GM23338 (cell line): ENCODE data around the gene PSIP1. TPM values are rescaled to one million over a fixed set of nuclear protein-coding genes. Genes with fewer than 3 reads are reported as not detected.

Experiments used
- ATAC-seq: fragments of 200-7000 bp; cut with Tn5 transposase; 3 replicates; pipeline ENCODE4 v1.9.1; 2020
- DNase-seq: peaks from one replicate; pipeline ENCODE4 v3.0.0-alpha.2; 2015; ENCODE audit warnings: low spot score
- H2AFZ ChIP-seq: fragments of 200-600 bp; sonication (generic); 2 replicates; pipeline ENCODE4 v1.8.0; 2016; ENCODE audit warnings: antibody characterized with exemption, mild to moderate bottlenecking, moderate library complexity
- H3F3A ChIP-seq: fragments of 200-600 bp; sonication (generic); replicated peaks from 2 replicates; pipeline ENCODE4 v1.8.0; 2017; ENCODE audit warnings: antibody characterized with exemption, mixed run types, low read depth
- H3K27ac ChIP-seq: fragments of 200-600 bp; sonication (generic); 2 replicates; pipeline ENCODE4 v1.6.1; 2016; ENCODE audit warnings: low read depth
- H3K27me3 ChIP-seq: fragments of 200-600 bp; sonication (generic); 2 replicates; pipeline ENCODE4 v1.8.0; 2016; ENCODE audit warnings: mild to moderate bottlenecking, mixed run types, moderate library complexity; ENCODE audit not compliant: insufficient read depth
- H3K36me3 ChIP-seq: fragments of 200-600 bp; sonication (generic); 2 replicates; pipeline ENCODE4 v1.8.0; 2016; ENCODE audit warnings: mild to moderate bottlenecking; ENCODE audit not compliant: insufficient read depth
- H3K4me1 ChIP-seq: fragments of 200-600 bp; sonication (generic); 2 replicates; pipeline ENCODE4 v1.8.0; 2016; ENCODE audit warnings: mild to moderate bottlenecking, moderate library complexity; ENCODE audit not compliant: insufficient read depth
- H3K4me2 ChIP-seq: fragments of 200-600 bp; sonication (generic); 2 replicates; pipeline ENCODE4 v1.7.1; 2017; ENCODE audit warnings: mixed run types
- H3K4me3 ChIP-seq: fragments of 200-600 bp; sonication (generic); 2 replicates; pipeline ENCODE4 v1.6.1; 2016; ENCODE audit warnings: mixed run types
- H3K79me2 ChIP-seq: fragments of 200-600 bp; sonication (generic); replicated peaks from 2 replicates; pipeline ENCODE4 v1.8.0; 2017; ENCODE audit warnings: mild to moderate bottlenecking; ENCODE audit not compliant: insufficient read depth
- H3K9me2 ChIP-seq: fragments of 200-600 bp; sonication (generic); 2 replicates; pipeline ENCODE4 v1.8.0; 2017; ENCODE audit not compliant: insufficient read depth
- H4K20me1 ChIP-seq: fragments of 200-600 bp; sonication (generic); replicated peaks from 2 replicates; pipeline ENCODE4 v1.8.0; 2017; ENCODE audit warnings: mild to moderate bottlenecking; ENCODE audit not compliant: insufficient read depth
- H3K27ac Mint-ChIP-seq: 2 replicates; pipeline ENCODE4 v1.8.0; 2020; ENCODE audit warnings: inconsistent platforms, mild to moderate bottlenecking, moderate library complexity, mixed read lengths
- H3K27me3 Mint-ChIP-seq: 3 replicates; pipeline ENCODE4 v1.8.0; 2022; ENCODE audit warnings: low read depth, mild to moderate bottlenecking, moderate library complexity, mixed read lengths, inconsistent platforms; ENCODE audit not compliant: insufficient read depth, poor library complexity
- H3K36me3 Mint-ChIP-seq: 3 replicates; pipeline ENCODE4 v1.8.0; 2021; ENCODE audit warnings: low read depth, mild to moderate bottlenecking, inconsistent platforms, moderate library complexity, mixed read lengths
- H3K4me1 Mint-ChIP-seq: 3 replicates; pipeline ENCODE4 v1.8.0; 2020; ENCODE audit warnings: mild to moderate bottlenecking, inconsistent platforms, mixed read lengths
- H3K4me3 Mint-ChIP-seq: 3 replicates; pipeline ENCODE4 v1.8.0; 2021; ENCODE audit warnings: moderate library complexity, mild to moderate bottlenecking, inconsistent platforms, mixed read lengths
- H3K9me3 Mint-ChIP-seq: 3 replicates; pipeline ENCODE4 v1.8.0; 2020; ENCODE audit warnings: moderate library complexity, mild to moderate bottlenecking, inconsistent platforms, mixed read lengths
- CREB1 ChIP-seq: fragments of 250-450 bp; sonication (Bioruptor Pico); IDR thresholded peaks from 2 replicates; pipeline ENCODE4 v1.5.0; 2020; ENCODE audit warnings: low read depth, mild to moderate bottlenecking, moderate library complexity
- ETS1 ChIP-seq: IDR thresholded peaks from 2 replicates; pipeline ENCODE4 v1.6.1; 2016; ENCODE audit warnings: antibody characterized with exemption
- EZH2phosphoT487 ChIP-seq: fragments of 200-600 bp; sonication (generic); IDR thresholded peaks from one replicate; pipeline ENCODE4 v1.8.1; 2018; ENCODE audit warnings: antibody characterized with exemption; ENCODE audit not compliant: unreplicated experiment
- JUNB ChIP-seq: IDR thresholded peaks from one replicate; pipeline ENCODE4 v1.6.1; 2016; ENCODE audit warnings: antibody characterized with exemption; ENCODE audit not compliant: unreplicated experiment
- NANOG ChIP-seq: IDR thresholded peaks from 2 replicates; pipeline ENCODE4 v1.6.1; 2016; ENCODE audit warnings: antibody characterized with exemption, borderline replicate concordance
- POLR2AphosphoS5 ChIP-seq: IDR thresholded peaks from 2 replicates; pipeline ENCODE4 v1.6.1; 2016; ENCODE audit warnings: antibody characterized with exemption, low read depth
- REST ChIP-seq: IDR thresholded peaks from one replicate; pipeline ENCODE4 v1.6.1; 2018; ENCODE audit warnings: antibody characterized with exemption; ENCODE audit not compliant: unreplicated experiment
- ZNF114 ChIP-seq: fragments of 250-450 bp; sonication (Bioruptor Pico); IDR thresholded peaks from 2 replicates; pipeline ENCODE4 v1.5.0; 2020; ENCODE audit warnings: mild to moderate bottlenecking, moderate library complexity
- ZNF462 ChIP-seq: fragments of 250-450 bp; sonication (Bioruptor Pico); IDR thresholded peaks from 2 replicates; pipeline ENCODE4 v1.5.0; 2020; ENCODE audit warnings: mild to moderate bottlenecking, moderate library complexity
- polyA plus RNA-seq: library from polyadenylated mRNA; unstranded; fragments of >200 nt; fragmentation: Nextera tagmentation; extraction: Ambion mirVana; gene quantifications from 2 replicates; pipeline ENCODE4 v1.2.1, GENCODE V29; 2016
- total RNA-seq: library from RNA; depleted of rRNA; stranded (reverse); fragments of >200 nt; shearing (Covaris generic); gene quantifications from 2 replicates; pipeline ENCODE4 v1.2.3, GENCODE V29; 2014

PSIP1 gene
- total and polyA plus RNA-seq, 2 experiments from 2014 or later: 332 to 989 TPM

- TF ChIP-seq POLR2AphosphoS5 (peak; percentile 64), CREB1 (CRISPR knock-in tag) (no peak), NANOG (no peak), REST (no peak), JUNB (no peak)
Measured at GRCh38 chr9:15509931-15510788, 610 bp downstream of the PSIP1 start (continued).

GRCh38 chr9:15505921-15506320 is 4.8 kb downstream of the PSIP1 start:
- Histone ChIP-seq H3K27ac (peak overlapping the region; percentile 8; the same call in 1 of the 2 replicates), H3K36me3 (peaks cover 75% of the 10 kb centered on the region), H2AFZ (no peak overlapping the region), H3K4me2 (no peak overlapping the region), H3K27me3 (no peaks in the 10 kb centered on the region), H3K9me2 (no peaks in the 10 kb centered on the region), H4K20me1 (peaks cover 80% of the 10 kb centered on the region), H3K79me2 (peaks cover 99% of the 10 kb centered on the region), H3K4me3 (no peak overlapping the region), H3F3A (no peaks in the 10 kb centered on the region; the same call in 1 of the 2 replicates), H3K4me1 (peaks cover 20% of the 10 kb centered on the region)
- ATAC-seq (no peak), DNase-seq (no peak)
- peaks cover 7% of the 10 kb centered on the region for H3K27me3 Mint-ChIP-seq
- H3K9me3 Mint-ChIP-seq: peaks cover under 1% of the 10 kb centered on the region; the same call in 1 of the 3 replicates
- peaks cover 89% of the 10 kb centered on the region for H3K36me3 Mint-ChIP-seq
- peaks cover 26% of the 10 kb centered on the region for H3K4me1 Mint-ChIP-seq
- no peak overlapping the region; the same call in 2 of the 3 replicates for H3K4me3 Mint-ChIP-seq
- H3K27ac Mint-ChIP-seq: no peak overlapping the region
- no peak for TF ChIP-seq POLR2AphosphoS5
- TF ChIP-seq ETS1: no peak
- TF ChIP-seq EZH2phosphoT487: no peak
- no peak for TF ChIP-seq NANOG
- no peak for TF ChIP-seq ZNF462
- no peak for TF ChIP-seq REST
- no peak for TF ChIP-seq ZNF114 (CRISPR knock-in tag)
